Choroid plexus epithelial cell (primary cell): Measurements from ENCODE around the gene FAM120A.

Experiments used
- DNase-seq: peaks from one replicate; pipeline ENCODE4 v3.0.0-alpha.2; 2010; ENCODE audit warnings: low read depth
- H3K4me3 ChIP-seq: 2 replicates; pipeline ENCODE4 v1.5.1; 2011; ENCODE audit warnings: low read depth, mild to moderate bottlenecking, control low read depth, low read length, moderate library complexity
- TF ChIP-seq, protein P1 (sequence below): conservative IDR thresholded peaks from 2 replicates; pipeline ENCODE4 v1.5.1; 2011; ENCODE audit warnings: low read depth, mild to moderate bottlenecking, control low read depth, inconsistent platforms, low read length, moderate library complexity

The FAM120A gene

DNA sequence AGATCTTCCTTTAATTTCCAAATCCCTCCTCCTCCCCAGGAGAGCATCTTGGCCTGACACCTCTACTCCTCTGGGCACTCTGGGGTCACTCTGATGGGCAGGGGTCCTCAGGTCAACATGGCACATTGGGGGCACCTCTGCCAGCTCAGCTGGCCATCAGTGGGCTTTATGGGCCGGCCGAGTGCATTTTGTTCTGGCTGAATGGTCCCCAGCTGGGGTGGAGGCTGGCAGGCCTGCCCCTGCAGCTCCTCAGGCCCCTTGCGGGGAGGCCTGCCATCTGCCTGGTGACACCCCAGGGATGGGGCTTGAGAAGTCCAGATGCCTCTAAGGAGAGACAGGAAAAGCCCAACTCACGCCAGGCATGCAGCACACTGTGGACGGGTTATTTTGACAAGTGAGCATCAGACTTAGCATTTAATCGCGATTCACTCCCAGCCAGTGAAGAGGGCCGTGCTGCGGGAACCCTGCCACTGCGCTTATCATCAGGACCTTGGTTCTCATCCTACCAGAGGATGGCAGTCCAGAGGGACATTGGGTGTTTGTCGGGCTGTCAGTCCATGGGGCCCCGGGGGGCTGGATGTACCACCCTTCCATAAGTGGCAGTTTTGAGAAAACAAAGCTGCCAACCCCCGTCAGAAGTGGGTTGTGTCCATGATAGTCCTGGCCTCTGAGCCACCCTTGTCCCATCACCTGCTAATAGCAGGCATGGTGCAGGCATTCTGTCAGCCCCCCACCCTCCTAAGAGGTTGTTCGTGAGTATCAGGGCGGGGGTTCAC is 146.6 kb downstream of the FAM120A start:
- DNase-seq, result no peak
- TF ChIP-seq, protein P1, sequence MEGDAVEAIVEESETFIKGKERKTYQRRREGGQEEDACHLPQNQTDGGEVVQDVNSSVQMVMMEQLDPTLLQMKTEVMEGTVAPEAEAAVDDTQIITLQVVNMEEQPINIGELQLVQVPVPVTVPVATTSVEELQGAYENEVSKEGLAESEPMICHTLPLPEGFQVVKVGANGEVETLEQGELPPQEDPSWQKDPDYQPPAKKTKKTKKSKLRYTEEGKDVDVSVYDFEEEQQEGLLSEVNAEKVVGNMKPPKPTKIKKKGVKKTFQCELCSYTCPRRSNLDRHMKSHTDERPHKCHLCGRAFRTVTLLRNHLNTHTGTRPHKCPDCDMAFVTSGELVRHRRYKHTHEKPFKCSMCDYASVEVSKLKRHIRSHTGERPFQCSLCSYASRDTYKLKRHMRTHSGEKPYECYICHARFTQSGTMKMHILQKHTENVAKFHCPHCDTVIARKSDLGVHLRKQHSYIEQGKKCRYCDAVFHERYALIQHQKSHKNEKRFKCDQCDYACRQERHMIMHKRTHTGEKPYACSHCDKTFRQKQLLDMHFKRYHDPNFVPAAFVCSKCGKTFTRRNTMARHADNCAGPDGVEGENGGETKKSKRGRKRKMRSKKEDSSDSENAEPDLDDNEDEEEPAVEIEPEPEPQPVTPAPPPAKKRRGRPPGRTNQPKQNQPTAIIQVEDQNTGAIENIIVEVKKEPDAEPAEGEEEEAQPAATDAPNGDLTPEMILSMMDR, result no peak
- H3K4me3 ChIP-seq, result no peak overlapping the region

DNA sequence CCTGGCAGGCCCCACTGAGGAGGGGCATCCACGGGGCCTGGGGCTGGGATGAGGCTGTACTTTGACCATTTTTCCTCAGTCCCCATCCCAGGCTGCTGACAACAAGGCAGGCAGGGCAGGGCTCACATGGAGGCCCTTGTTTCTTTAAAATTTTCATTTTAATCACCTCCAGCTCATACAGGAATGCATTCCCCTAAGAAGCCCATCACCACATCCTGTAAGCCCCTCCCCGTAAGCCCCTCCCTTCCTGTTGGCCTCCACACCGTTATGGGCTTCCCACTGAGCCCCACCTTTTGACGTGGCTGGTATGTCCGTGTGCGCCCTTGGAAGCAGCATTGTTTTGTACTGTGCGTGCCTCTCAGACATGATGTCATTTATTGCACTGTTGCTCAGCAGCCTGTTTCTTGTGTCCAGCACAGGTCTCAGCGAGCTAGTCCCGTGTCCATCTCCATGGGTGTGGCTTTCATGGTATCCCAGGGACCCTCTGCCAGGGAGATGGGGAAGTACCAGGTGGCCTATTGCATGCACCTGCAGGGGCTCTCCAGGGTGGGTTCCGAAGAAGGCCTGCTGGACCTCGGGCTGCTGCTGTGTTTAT is 147.3 kb downstream of the FAM120A start:
- DNase-seq, result no peak
- no peak overlapping the region for H3K4me3 ChIP-seq

DNA sequence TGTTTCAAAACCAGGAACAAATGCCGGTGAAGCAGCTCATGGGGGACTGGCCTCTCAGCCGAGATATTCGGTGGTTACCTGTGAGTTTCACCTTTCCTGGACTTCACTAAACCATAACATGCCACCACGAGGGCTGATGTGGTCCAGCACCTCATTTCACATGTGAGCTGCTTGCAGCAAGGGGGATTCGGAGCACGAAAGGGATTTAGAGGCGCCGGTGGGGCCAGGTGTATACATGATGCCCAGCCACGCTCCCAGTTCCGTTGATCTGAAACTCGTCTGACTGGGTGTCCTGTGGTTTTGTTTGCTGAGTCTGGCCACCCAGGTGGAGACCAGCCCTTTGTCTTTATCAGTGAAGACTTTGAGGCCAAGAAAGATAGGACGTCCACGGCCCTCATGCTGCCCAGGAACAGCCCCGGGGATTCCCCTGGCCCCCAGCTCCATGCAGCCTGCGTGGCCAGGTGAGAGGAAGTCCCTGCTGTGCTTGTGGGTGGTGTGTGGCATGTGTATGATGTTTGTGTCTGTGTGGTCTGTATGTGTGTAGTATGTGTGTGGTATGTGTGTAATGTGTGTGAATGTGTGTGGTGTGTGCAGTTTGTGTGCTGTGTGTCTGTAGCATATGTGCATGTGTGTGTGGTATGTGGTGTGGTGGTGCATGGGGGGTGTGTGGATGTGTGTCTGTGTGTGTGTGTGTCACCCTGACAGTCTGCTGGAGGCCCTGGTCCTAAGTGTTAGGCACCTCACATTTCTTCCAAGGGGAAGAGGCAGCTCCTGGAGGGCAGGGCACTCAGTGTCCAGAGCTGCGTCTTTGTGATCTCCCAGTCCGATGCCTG is 148.3 kb downstream of the FAM120A start:
- H3K4me3 ChIP-seq, result no peak overlapping the region
- TF ChIP-seq, protein P1, result no peak
- DNase-seq, result no peak

More for the DNA sequence above, 147.3 kb downstream of the FAM120A start:
- TF ChIP-seq, protein P1, result no peak

DNA sequence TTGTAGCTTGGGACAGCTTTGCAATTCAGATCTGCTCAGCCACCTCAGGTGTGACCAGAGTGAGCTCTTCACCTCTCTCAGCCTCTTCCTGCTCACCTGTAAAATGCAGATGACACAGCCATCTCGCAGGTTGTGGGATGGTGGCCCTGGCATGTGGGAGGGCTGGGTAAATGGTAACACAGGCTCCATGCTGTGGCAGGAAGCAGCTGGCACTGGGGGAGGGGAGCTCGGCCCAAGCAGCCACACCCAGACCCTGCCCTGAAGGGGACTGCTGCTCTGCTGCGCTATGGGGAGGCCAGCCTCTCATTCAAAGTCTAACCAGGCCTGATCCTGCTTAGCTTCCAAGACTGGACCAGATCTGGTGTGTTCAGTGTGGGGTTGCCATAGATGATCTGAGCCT is 149.0 kb downstream of the FAM120A start:
- H3K4me3 ChIP-seq, result no peak overlapping the region
- no peak for DNase-seq
- TF ChIP-seq, protein P1, result no peak

DNA sequence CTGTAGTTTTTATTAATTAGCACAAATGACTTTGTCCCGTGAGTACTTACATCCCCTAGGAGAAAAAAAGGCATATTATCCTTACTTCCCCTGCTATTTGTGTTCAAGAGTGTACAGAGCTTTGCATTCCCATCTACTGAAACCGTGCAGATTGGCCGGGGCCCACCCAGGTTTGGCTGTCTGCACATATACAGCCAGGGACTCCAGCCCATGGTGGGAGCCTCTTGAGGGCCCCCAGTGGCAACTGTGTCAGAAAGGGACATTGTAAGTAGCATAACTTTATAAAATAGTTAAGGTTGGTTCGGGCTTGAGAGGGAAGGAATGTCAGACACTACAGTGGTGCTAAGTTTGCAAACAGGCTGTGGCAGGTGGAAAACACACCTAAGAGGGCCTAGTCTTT is 149.6 kb downstream of the FAM120A start:
- no peak for DNase-seq
- no peak overlapping the region for H3K4me3 ChIP-seq
- TF ChIP-seq, protein P1, result no peak

DNA sequence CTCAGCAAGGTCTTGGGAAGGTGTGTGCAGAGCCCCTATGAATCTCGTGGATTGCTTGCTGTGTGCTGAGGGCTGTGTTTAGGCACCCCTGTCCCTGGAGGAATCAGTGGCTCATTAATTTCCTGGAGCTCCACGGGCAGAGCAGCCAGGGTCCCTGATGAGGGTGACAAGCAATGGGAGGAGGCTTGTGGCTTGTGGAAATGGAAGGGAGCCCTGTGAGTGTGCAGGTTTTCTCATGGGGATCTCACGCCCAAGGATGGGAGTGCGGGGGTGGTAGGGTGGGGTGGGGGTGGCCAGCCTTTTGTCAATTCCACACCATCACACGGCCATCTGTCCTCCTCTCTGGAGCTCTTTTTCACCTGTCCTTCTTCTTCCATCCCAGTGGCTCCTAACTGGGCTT is 150.2 kb downstream of the FAM120A start:
- TF ChIP-seq, protein P1, result no peak
- no peak for DNase-seq

More for the DNA sequence above, 150.2 kb downstream of the FAM120A start:
- no peak overlapping the region for H3K4me3 ChIP-seq
